ENCODE results near the gene SLC49A4.

The SLC49A4 gene

DNA sequence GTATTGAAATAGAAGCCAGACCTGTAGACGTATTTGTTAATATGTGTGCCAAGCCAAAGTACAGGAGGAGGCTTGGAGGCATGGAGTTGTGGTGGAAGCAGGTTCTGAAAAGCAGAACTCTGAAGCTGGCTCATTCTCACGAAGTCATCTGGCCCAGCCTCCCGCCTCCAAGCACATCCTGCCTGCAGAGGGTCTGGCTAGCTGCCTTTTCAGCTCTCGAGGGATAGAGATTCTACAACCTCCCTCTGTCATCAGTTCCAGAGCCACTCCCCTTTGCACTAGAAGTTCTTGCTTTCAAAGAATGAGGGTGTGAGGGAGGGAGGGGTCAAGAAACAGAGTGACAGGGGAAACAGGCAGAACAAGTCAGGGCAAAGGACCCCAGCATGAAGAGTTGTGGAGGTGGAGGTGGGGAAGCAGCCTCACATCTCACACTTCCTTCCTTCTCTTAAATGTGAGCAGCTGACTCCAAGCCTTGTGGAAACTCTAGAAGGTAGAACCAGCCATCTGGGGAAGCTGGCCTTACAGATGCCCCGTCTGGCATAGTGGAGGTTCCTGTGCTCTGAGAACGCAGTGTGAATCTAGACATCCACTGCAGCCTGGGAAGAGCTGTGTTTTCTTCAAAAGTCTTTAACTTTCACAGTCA is 95.3 kb downstream of the SLC49A4 start:
- POLR2A ChIA-PET: no interaction called here
- CTCF ChIA-PET: interaction anchor here (1.2 kb wide), 1 partner anchor 9 kb away, joined by 3 read pairs; no protein-coding TSS in a partner anchor
- peak; percentile 3 for DNase-seq (ENCODE audit: low read depth, low spot score)
- H3K4me3 ChIP-seq (ENCODE audit: low read depth, low read length): no peak overlapping the region
- TF ChIP-seq, protein P1, sequence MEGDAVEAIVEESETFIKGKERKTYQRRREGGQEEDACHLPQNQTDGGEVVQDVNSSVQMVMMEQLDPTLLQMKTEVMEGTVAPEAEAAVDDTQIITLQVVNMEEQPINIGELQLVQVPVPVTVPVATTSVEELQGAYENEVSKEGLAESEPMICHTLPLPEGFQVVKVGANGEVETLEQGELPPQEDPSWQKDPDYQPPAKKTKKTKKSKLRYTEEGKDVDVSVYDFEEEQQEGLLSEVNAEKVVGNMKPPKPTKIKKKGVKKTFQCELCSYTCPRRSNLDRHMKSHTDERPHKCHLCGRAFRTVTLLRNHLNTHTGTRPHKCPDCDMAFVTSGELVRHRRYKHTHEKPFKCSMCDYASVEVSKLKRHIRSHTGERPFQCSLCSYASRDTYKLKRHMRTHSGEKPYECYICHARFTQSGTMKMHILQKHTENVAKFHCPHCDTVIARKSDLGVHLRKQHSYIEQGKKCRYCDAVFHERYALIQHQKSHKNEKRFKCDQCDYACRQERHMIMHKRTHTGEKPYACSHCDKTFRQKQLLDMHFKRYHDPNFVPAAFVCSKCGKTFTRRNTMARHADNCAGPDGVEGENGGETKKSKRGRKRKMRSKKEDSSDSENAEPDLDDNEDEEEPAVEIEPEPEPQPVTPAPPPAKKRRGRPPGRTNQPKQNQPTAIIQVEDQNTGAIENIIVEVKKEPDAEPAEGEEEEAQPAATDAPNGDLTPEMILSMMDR (IDR thresholded peaks at IDR 0.05; ENCODE audit: insufficient read depth, low read length, missing control alignments): no peak

DNA sequence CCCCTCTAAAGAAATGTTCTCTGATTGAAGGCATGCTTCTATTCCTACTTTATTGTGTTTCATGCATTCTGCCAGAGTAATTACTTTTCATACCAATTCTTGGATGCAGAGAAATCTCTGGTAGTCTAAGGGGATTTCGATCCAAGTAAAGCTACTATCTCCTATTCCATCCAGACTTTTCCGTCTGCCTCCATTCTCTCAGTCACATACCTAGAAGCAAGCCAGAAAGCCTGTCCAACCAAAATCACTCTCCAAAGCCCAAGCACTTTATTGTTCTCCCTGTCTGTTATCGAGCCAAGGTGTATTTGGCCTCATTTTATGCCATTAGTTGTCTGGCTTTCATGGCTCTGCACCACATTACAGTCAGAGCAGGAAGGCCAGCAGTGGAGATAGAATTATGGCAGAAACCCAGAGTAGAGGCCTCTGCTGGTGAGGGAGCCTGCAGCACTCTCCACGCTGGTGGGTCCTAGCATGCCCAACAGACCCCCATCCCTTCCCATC is 95.9 kb downstream of the SLC49A4 start:
- CTCF ChIA-PET: no interaction called here
- H3K4me3 ChIP-seq (ENCODE audit: low read depth, low read length): no peak overlapping the region
- POLR2A ChIA-PET: no interaction called here
- no peak for DNase-seq (ENCODE audit: low read depth, low spot score)
- TF ChIP-seq, protein P1 (IDR thresholded peaks at IDR 0.05; ENCODE audit: insufficient read depth, low read length, missing control alignments): no peak

DNA sequence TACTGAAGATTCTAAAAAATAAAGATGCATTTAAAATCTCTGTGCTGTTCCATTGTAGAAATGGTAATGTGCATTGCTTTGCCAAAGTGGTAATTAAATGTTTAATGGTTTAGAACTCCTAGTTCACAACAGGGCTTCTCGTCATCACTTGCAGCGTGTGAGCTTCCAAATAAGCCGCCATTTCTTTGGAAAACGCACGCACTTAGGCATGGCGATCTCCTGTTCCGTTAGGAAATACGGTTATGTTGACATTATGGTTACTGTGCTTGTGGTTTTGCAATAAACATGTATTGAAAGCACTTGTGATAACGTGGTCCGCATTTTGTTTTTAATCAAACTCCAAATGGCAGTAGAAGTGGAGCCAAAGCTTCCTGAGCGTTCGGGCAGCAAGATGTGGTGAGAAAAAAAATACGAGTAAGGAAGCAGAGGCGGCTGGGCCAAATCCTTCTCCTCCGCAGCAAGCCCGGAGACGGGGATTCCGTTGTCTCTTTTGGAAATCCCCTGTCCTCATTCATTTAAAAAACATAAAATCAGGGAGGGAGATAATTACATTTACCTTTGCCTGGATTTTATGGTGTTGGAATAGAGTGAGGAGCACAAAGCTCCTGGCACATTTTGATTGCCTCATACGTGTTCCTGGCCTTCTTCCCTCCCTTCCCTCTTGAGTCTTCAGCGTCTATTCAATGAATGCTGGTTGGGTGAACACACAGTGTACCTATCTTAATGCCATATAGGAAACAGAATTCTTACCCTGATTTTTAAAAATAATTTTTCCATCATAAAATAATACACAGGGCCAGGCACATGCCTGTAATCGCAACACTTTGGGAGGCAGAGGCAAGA is 97.5 kb downstream of the SLC49A4 start:
- H3K4me3 ChIP-seq (ENCODE audit: low read depth, low read length): no peak overlapping the region
- POLR2A ChIA-PET: no interaction called here
- CTCF ChIA-PET: interaction anchor here (1.3 kb wide), 1 partner anchor 10 kb away, joined by 5 read pairs; no protein-coding TSS in a partner anchor
- DNase-seq (ENCODE audit: low read depth, low spot score): no peak
- TF ChIP-seq, protein P1 (IDR thresholded peaks at IDR 0.05; ENCODE audit: insufficient read depth, low read length, missing control alignments): no peak

DNA sequence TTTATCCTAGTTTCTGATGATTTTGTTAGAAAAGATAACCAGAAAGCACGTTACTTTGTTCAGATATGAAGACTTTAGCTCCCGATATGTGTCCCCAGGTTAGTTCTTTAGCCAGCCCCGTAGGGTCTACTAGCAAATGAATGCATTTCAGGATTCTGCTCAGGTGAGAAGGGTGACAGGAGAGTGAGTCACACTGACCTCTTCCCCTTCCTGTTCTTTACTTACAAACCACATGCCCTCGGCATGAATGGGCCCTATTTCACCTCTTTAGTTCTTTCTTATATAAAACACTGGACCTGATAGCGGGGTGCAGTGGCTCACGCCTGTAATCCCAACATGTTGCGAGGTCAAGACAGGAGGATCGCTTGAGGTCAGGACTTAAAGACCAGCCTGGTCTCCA is 98.4 kb downstream of the SLC49A4 start:
- TF ChIP-seq, protein P1 (IDR thresholded peaks at IDR 0.05; ENCODE audit: insufficient read depth, low read length, missing control alignments): no peak
- CTCF ChIA-PET: interaction anchor here (1.3 kb wide), 1 partner anchor 11 kb away, joined by 5 read pairs; no protein-coding TSS in a partner anchor
- no peak for DNase-seq (ENCODE audit: low read depth, low spot score)
- no peak overlapping the region for H3K4me3 ChIP-seq (ENCODE audit: low read depth, low read length)
- POLR2A ChIA-PET: no interaction called here

DNA sequence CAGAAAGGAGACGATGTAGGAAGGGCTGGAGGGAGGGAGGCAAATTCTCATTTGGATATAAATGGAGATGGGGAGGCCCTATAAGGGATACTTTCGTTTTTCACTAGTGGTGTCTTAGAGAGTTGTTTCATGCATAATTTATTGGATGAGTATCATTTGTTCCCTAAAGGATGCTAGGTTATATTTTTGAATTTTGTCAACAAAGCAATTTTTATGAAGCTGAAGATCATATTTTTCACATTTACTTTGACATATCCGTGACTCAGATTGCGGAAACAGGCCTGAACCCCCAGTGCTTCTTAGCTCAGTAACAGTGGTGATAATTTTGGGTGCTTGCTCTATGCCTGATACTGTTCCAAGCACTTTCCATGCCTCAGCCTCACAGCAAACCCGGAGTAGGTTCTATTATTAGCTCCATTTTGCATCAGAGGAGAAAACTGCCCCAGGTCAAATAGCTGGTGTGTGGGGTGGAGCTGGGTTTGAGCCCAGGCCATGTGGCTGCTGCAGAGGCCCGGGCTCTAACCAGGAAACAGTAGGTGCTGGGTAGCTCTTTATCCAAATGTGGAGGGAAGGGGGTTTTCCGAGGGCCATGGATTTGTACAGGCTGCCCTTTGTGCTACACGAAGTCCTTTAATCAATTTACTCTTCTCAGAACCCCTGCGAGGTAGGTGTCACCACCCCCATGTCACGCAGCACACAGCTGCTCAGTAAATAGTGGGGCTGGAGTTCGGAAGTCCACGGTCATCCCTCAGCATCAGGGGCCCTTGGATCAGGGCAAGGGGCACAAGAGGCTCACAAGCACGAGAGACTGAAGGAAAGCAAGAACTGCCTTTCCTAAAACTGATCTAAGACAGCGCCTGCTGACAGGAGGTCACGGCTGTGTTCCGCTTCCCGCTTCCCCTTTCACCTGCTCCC is 99.1 kb downstream of the SLC49A4 start:
- no peak overlapping the region for H3K4me3 ChIP-seq (ENCODE audit: low read depth, low read length)
- ChIA-PET CTCF (interaction anchor here (1.2 kb wide), 1 partner anchor 11 kb away, joined by 3 read pairs; no protein-coding TSS in a partner anchor), POLR2A (no interaction called here)
- TF ChIP-seq, protein P1 (IDR thresholded peaks at IDR 0.05; ENCODE audit: insufficient read depth, low read length, missing control alignments): no peak
- no peak for DNase-seq (ENCODE audit: low read depth, low spot score)
